Thymus (tissue), 11 donors: ENCODE data around the gene CST11. TPM values are rescaled to one million over a fixed set of nuclear protein-coding genes. Genes with fewer than 3 reads are reported as not detected.
A peak's percentile ranks its signal among the peaks of the same experiment; 100 is the strongest.

ENCODE experiments used
- DNase-seq, 9 donors: peaks; one replicate each; pipeline ENCODE4 v3.0.0-alpha.2; 2013; ENCODE audit warnings: low spot score in 9 of 9, low read depth in 6 of 9, missing footprints in 1 of 9
- H3K27ac ChIP-seq, 2 donors: one replicate each; pipeline ENCODE4 v1.5.1; 2013; ENCODE audit warnings: control low read depth in 1 of 2, low read depth in 1 of 2, low read length in 1 of 2, mild to moderate bottlenecking in 1 of 2, moderate library complexity in 1 of 2
- H3K27me3 ChIP-seq, 2 donors: one replicate each; pipeline ENCODE4 v1.5.1; 2013; ENCODE audit warnings: low read length in 1 of 2; ENCODE audit not compliant: control insufficient read depth in 2 of 2, insufficient read depth in 1 of 2
- H3K36me3 ChIP-seq, 2 donors: one replicate each; pipeline ENCODE4 v1.5.1; 2013; ENCODE audit warnings: low read length in 1 of 2, mild to moderate bottlenecking in 1 of 2, moderate library complexity in 1 of 2; ENCODE audit not compliant: control insufficient read depth in 2 of 2, insufficient read depth in 2 of 2
- H3K4me1 ChIP-seq, 2 donors: one replicate each; pipeline ENCODE4 v1.5.1; 2013; ENCODE audit warnings: low read length in 2 of 2; ENCODE audit not compliant: control insufficient read depth in 2 of 2, insufficient read depth in 2 of 2
- H3K4me3 ChIP-seq, 2 donors: one replicate each; pipeline ENCODE4 v1.5.1; 2013; ENCODE audit warnings: low read length in 2 of 2, control low read depth in 1 of 2, mild to moderate bottlenecking in 1 of 2
- H3K9me3 ChIP-seq, 2 donors: one replicate each; pipeline ENCODE4 v1.5.1; 2013; ENCODE audit warnings: low read length in 1 of 2, mild to moderate bottlenecking in 1 of 2; ENCODE audit not compliant: control insufficient read depth in 2 of 2, insufficient read depth in 1 of 2
- WGBS: extraction: QIAGEN DNeasy Blood & Tissue Kit; methylation state at CpG from one replicate; pipeline ENCODE4 v1.1.7; 2013; 5-methylcytosine and 5-hydroxymethylcytosine counted together
- polyA plus RNA-seq: library from polyadenylated mRNA; stranded (reverse); fragments of 200-250 nt; gene quantifications from one replicate; pipeline ENCODE4 v1.2.3, GENCODE V29; 2013
- total RNA-seq: library from RNA; stranded (reverse); fragments of 120-200 nt; gene quantifications from one replicate; pipeline ENCODE4 v1.2.4, GENCODE V29; 2013
- donor health status: healthy.

CST11 gene
- total and polyA plus RNA-seq, 2 donors = 0.32 to 0.33 TPM

DNA sequence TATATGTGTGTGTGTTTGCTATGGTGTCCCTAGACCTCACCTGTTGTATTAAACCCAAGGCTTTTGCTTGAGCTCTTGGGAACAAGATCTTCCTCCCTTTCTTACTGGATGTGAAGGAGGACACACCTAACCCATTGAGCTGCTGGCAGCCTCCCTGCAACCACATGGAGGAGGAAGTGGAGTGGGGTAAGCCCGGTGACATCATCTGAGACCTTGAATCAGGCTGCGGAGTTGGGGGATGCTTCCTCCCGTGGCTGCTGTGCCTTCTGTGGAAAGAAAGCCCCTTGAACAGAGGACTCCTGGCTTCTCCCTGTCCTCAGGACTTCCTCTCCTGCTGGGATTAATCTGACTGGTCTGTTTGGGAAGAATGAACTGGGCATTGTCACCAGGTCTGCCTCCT lies 3.3 kb downstream of the CST11 start:
- Histone ChIP-seq H3K4me1 (peaks cover 0 to 31% of the 10 kb centered on the region in 2 donors), H3K27me3 (no peaks in the 10 kb centered on the region), H3K9me3 (no peaks in the 10 kb centered on the region), H3K27ac (peak overlapping the region in 1 of 2 donors; percentile 36), H3K36me3 (no peaks in the 10 kb centered on the region), H3K4me3 (no peak overlapping the region)
- DNase-seq = peak in 5 of 9 donors; percentile 54 to 80 (median 63)
- WGBS = 38% methylated on average over 3 of the region's 3 CpGs

DNA sequence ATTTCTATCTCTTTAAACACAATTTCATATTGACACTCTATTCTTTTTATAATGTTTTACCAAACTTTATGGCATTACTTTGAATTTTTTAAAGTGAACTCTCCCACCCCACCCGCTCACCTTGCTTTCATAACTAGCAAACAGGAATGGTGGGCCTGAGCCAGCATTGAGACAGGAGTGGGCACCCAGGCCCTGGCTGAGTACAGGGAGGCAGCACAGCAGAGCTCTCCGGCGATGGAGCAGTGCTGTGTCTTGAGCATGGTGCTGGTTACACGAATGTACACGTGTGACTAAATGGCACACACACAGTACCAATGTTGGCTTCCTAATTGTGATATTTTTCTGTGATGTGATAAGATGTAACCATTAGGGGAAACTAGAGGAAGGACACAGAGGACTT lies 4.5 kb downstream of the CST11 start:
- no peaks in the 10 kb centered on the region for H3K27me3 ChIP-seq
- no peak overlapping the region for H3K27ac ChIP-seq
- no peaks in the 10 kb centered on the region for H3K9me3 ChIP-seq
- H3K4me3 ChIP-seq = no peak overlapping the region
- no peaks in the 10 kb centered on the region for H3K36me3 ChIP-seq
- peaks cover 0 to 41% of the 10 kb centered on the region in 2 donors for H3K4me1 ChIP-seq
- 99% methylated on average over 5 of the region's 5 CpGs for WGBS
- no peak for DNase-seq

DNA sequence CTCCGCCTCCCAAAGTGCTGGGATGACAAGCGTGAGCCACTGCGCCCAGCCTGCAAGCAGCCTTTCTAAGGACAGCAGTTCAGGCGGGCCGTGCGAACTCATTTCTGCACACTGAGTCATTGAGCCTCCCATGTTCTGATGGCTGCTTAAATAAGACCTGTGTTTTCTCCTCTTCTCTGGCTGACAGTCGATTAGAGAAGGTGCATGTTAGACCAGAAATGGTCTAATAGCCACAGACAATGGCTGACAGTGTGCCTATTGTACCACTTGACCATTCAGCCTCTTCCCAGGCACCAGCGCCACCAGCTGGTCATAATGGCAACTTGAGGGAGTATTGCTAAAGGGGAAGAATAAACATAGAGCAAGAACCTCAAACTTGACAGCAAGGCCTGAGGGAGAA lies 6.2 kb downstream of the CST11 start:
- WGBS = 86% methylated on average over 8 of the region's 8 CpGs
- Histone ChIP-seq H3K36me3 (no peaks in the 10 kb centered on the region), H3K27ac (no peak overlapping the region), H3K4me1 (peaks cover 0 to 53% of the 10 kb centered on the region in 2 donors), H3K27me3 (no peaks in the 10 kb centered on the region), H3K4me3 (no peak overlapping the region), H3K9me3 (no peaks in the 10 kb centered on the region)
- DNase-seq = no peak

DNA sequence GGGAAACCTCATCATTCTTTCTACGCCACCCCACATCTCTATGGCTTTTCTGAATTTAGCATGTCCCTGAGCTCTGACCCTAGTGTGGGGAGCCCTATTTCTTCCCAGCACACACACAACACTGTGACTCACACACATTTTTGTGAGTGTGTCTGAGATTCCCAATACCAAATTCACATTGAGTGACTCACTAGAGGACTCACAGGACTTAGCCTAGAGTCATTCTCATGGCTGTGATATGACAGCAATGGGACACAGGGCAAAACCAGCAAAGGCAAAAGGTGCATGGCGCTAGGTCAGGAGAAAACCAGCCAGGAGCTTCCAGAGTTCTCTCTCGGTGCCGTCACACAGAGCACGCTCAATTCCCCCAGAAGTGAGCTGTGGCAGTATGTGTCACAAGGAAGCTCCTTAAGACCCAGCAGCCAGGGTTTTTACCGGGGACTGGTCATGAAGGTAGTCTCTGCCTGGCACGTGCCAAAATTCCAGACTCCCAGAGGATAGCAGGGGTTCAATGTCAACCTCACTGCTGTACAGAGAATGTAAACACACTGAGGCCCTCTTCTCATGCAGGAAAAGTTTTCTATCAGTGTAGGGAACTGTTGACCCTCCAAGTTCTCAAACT lies 7.0 kb downstream of the CST11 start:
- Histone ChIP-seq H3K4me3 (no peak overlapping the region), H3K4me1 (peaks cover 0 to 53% of the 10 kb centered on the region in 2 donors), H3K27me3 (no peaks in the 10 kb centered on the region), H3K36me3 (no peaks in the 10 kb centered on the region), H3K27ac (no peak overlapping the region), H3K9me3 (no peaks in the 10 kb centered on the region)
- 98% methylated on average over 7 of the region's 7 CpGs for WGBS
- no peak for DNase-seq

DNA sequence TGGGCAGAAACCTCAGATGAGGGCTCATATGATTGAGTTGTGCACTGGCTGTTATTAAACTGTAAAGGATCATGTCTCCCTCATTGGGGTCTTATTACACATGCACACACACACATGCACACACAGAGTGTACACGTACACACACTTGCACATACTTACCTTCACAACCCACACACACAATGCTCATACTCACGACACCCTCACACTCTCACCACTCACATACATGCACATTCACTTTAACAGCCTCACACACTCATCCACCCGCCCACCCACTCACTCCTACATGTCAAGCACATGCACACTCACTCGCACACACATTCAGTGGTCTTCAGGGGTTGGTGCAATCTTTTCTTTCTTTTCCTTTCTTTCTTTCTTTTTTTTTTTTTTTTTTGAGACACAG lies 7.8 kb downstream of the CST11 start:
- peaks cover 0 to 48% of the 10 kb centered on the region in 2 donors for H3K4me1 ChIP-seq
- 92% methylated on average over 4 of the region's 4 CpGs for WGBS
- no peak overlapping the region for H3K4me3 ChIP-seq
- no peak for DNase-seq
- H3K36me3 ChIP-seq = no peaks in the 10 kb centered on the region
- H3K9me3 ChIP-seq = no peaks in the 10 kb centered on the region
- H3K27ac ChIP-seq = no peak overlapping the region
- H3K27me3 ChIP-seq = no peaks in the 10 kb centered on the region

DNA sequence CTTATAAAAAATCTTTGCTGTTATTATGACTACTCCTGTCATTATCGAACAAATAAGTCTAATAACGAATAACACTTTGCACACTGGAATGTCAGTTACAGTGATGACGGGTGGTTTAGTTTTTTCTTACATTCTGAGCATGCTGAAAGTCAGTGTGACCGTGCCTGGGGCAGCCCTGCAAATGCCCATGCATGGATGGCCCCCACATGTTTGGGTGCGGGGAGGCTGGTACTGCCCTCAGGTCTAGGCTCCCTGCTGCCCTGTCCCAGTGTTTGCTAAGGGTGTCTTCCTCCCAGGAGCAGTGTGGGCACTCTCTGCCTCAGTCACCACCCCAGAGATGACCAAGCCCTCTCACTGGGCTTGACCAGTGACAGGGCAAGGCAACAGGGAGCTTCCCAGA lies 10.2 kb downstream of the CST11 start:
- DNase-seq = no peak
- peaks cover 0 to 36% of the 10 kb centered on the region in 2 donors for H3K4me1 ChIP-seq
- no peaks in the 10 kb centered on the region for H3K36me3 ChIP-seq
- no peak overlapping the region for H3K4me3 ChIP-seq
- H3K9me3 ChIP-seq = no peaks in the 10 kb centered on the region
- 94% methylated on average over 5 of the region's 5 CpGs for WGBS
- H3K27ac ChIP-seq = no peak overlapping the region
- H3K27me3 ChIP-seq = no peaks in the 10 kb centered on the region

DNA sequence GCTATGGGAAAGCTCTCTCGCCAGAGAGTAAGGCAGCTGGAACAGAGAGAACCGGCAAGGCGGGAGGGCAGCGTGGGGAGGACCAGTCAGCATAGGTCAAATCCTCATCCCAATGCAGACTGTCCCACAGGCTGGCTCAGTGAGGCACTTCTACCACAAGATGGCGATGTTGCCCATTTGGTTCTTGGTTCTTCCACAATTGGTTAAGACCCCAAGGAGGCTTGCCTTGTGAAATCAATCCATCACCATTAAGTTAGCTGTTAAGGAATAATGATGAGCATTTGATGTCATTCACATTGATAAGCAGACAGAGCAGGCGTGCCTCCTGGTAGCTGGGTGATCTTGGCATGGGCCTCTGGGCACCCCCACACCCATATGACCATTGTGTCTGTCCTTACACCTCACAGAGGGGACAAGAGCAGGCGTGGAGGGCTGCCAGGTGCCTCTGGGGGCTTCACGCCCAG lies 10.8 kb downstream of the CST11 start:
- Histone ChIP-seq H3K9me3 (no peaks in the 10 kb centered on the region), H3K4me3 (no peak overlapping the region), H3K27ac (no peak overlapping the region), H3K36me3 (no peaks in the 10 kb centered on the region), H3K27me3 (no peaks in the 10 kb centered on the region), H3K4me1 (peaks cover 0 to 36% of the 10 kb centered on the region in 2 donors)
- 31% methylated on average over 8 of the region's 8 CpGs for WGBS
- DNase-seq = peak in 8 of 9 donors; percentile 64 to 90 (median 78)

DNA sequence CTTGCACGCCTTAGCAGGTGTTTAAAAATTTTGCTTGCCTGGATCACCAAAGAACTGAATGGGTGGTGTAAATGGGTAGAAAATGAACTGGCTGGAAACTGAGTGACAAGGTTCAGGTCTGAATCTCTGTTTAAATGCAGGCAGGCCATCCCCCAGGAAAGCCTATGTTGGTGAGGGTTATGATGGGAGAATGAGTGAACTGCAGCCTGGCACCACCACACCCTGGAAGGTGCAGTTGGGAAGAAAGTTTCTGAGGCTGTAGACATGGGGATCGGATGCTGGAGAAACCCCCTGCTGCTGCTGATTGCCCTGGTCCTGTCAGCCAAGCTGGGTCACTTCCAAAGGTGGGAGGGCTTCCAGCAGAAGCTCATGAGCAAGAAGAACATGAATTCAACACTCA lies 12.7 kb downstream of the CST11 start:
- no peak overlapping the region for H3K27ac ChIP-seq
- WGBS = 95% methylated on average over 2 of the region's 2 CpGs
- peaks cover 0 to 30% of the 10 kb centered on the region in 2 donors for H3K4me1 ChIP-seq
- DNase-seq = no peak
- H3K36me3 ChIP-seq = no peaks in the 10 kb centered on the region
- no peaks in the 10 kb centered on the region for H3K9me3 ChIP-seq
- no peak overlapping the region for H3K4me3 ChIP-seq
- H3K27me3 ChIP-seq = no peaks in the 10 kb centered on the region

DNA sequence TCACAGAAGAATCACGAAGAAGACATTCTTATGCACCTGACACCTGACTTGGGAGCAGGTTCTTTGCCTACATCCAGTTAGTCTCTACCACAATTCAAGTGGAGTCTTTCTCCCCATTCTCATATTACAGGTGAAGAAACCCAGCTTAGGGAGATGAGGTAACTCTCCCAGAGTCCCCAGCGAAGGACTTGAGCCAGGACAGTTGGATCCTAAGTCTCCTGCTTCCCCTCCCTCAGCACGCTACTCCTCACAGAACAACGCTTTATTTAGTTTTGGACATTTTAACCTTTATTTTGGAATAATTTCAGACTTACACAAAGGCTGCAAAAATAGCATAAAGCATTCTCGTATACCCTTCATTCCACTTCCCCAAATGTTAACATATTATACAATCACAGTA lies 14.0 kb downstream of the CST11 start:
- Histone ChIP-seq H3K27me3 (no peaks in the 10 kb centered on the region), H3K4me1 (peaks cover 0 to 16% of the 10 kb centered on the region in 2 donors), H3K4me3 (no peak overlapping the region), H3K36me3 (no peaks in the 10 kb centered on the region), H3K9me3 (no peaks in the 10 kb centered on the region), H3K27ac (no peak overlapping the region)
- 65% methylated on average over 5 of the region's 5 CpGs for WGBS
- DNase-seq = no peak
